ENCODE data around the gene EFCAB8. TPM values are rescaled to one million over a fixed set of nuclear protein-coding genes. Genes with fewer than 3 reads are reported as not detected.

EFCAB8 gene
- total RNA-seq, 4 donors from 2014 or later, result 0.13 to 0.78 TPM; not detected in 2

DNA sequence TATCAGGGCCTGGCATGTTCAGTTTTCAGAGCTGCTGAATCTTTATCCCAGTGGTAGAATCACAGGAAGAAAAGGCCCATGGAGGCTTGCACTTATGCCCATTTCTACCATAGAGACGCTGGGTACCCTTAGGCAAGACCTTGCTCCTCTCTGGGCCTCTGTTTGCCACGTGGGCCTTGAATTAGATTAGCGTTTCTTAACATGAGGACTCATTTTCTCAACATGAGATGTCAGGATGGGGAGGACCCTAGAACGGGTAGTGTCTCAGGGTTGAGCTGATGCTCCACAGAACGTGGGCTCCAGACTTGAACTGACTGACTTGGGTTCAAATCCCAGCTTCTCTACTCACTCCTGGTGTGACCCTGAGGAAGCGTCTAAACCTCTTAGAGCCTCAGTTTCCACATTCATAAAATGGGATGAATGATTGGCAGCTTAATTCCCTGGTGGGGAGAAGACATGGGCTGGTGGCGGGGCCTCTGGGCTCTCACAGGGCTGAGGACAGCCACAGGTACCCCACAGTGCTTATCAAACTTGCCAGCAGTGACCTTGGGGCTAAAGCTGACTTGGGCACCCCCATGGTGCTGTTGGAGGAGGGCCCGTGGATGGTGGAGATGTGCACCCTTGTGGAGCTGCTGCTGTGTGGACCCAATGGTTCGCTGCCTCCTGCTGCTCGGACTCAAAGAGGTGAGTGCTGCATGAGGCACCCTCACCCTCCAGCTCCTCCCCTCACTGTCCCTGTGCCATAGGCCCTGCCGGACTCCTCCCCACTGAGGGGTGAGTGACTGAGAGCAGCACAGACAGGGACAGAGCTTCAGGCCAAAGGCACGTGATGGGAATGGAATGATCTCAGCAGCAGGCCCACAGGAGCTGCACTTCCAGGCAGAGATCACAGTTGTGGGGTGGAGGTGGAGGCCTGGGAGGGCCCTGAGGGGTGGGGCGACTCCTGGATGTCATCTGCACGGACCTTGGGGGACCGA lies 117.3 kb downstream of the EFCAB8 start:
- Histone ChIP-seq H3K27ac (no peak overlapping the region), H3K9me3 (no peaks in the 10 kb centered on the region), H3K4me3 (no peak overlapping the region), H3K27me3 (peaks cover 16% of the 10 kb centered on the region), H3K4me1 (no peaks in the 10 kb centered on the region), H3K36me3 (no peaks in the 10 kb centered on the region)
- 82% methylated on average over 2 to 9 of the region's 15 CpGs for WGBS, 2 donors (ENCODE audit: low coverage in 1 of 2)
- no peak for ATAC-seq
- TF ChIP-seq, protein P1, sequence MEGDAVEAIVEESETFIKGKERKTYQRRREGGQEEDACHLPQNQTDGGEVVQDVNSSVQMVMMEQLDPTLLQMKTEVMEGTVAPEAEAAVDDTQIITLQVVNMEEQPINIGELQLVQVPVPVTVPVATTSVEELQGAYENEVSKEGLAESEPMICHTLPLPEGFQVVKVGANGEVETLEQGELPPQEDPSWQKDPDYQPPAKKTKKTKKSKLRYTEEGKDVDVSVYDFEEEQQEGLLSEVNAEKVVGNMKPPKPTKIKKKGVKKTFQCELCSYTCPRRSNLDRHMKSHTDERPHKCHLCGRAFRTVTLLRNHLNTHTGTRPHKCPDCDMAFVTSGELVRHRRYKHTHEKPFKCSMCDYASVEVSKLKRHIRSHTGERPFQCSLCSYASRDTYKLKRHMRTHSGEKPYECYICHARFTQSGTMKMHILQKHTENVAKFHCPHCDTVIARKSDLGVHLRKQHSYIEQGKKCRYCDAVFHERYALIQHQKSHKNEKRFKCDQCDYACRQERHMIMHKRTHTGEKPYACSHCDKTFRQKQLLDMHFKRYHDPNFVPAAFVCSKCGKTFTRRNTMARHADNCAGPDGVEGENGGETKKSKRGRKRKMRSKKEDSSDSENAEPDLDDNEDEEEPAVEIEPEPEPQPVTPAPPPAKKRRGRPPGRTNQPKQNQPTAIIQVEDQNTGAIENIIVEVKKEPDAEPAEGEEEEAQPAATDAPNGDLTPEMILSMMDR (IDR thresholded peaks at IDR 0.05), result no peak
- TF ChIP-seq POLR2AphosphoS5 (IDR thresholded peaks at IDR 0.05), result no peak
- no peak for TF ChIP-seq EP300 (IDR thresholded peaks at IDR 0.05)
- no peak for TF ChIP-seq POLR2A (IDR thresholded peaks at IDR 0.05)

DNA sequence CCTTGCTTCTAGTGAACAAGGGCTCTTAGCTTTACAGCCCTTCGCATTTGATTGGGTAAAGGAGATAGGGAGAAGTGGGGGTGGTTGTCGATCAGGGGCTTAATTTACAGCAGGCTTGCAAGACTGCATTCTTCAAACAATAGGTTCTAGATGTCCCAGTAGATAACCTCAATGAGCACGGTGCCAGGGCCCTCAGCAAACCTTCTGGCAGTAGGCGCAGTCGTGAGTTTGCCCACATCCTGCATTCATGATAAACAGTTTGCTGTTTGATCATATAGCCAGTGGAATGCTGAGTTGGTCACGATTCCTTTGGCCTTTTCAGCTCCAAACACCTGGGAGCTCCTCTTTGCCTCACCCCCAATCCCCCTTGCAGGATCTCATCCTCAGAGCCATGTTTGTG lies 118.0 kb downstream of the EFCAB8 start:
- no peak overlapping the region for H3K4me3 ChIP-seq
- no peaks in the 10 kb centered on the region for H3K36me3 ChIP-seq
- peaks cover 16% of the 10 kb centered on the region for H3K27me3 ChIP-seq
- 78 to 92% methylated on average over 3 to 6 of the region's 6 CpGs for WGBS, 2 donors (ENCODE audit: low coverage in 1 of 2)
- H3K9me3 ChIP-seq, result no peaks in the 10 kb centered on the region
- no peak overlapping the region for H3K27ac ChIP-seq
- TF ChIP-seq POLR2A (IDR thresholded peaks at IDR 0.05) (no peak), EP300 (IDR thresholded peaks at IDR 0.05) (no peak), POLR2AphosphoS5 (IDR thresholded peaks at IDR 0.05) (no peak)
- TF ChIP-seq, protein P1 (IDR thresholded peaks at IDR 0.05), result no peak
- H3K4me1 ChIP-seq, result no peaks in the 10 kb centered on the region
- ATAC-seq, result no peak

GRCh38 chr20:32977281-32978008 lies 118.7 kb downstream of the EFCAB8 start:
- H3K36me3 ChIP-seq, result no peaks in the 10 kb centered on the region
- peaks cover 0 to 3% (median 0%) of the 10 kb centered on the region in 3 donors for H3K4me1 ChIP-seq
- H3K9me3 ChIP-seq, result no peaks in the 10 kb centered on the region
- ATAC-seq, result no peak
- TF ChIP-seq, protein P1 (IDR thresholded peaks at IDR 0.05), result no peak
- WGBS, 2 donors (ENCODE audit: low coverage in 1 of 2), result no CpG with 5 or more reads among the region's 13 CpGs
- no peak overlapping the region for H3K27ac ChIP-seq
- H3K27me3 ChIP-seq, result peaks cover 16% of the 10 kb centered on the region
- H3K4me3 ChIP-seq, result no peak overlapping the region

DNA sequence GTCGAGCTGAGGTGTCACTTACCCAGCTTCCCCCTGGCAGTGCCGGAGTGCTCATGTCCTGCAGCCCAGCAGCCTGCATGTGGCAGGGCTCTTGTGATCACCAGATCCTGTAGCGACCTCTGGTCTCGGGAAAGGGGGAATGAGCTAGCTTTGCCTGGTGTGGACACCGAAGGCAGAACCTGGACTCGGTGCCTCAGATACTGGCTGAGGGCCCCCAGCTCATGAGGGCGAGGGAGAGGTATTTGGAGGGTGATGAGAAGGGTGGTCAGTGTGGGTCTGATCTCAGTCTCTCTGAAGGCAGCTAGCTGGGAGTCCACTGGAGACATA lies 119.2 kb downstream of the EFCAB8 start:
- TF ChIP-seq POLR2A (IDR thresholded peaks at IDR 0.05), result no peak
- TF ChIP-seq POLR2AphosphoS5 (IDR thresholded peaks at IDR 0.05), result no peak
- TF ChIP-seq, protein P1 (IDR thresholded peaks at IDR 0.05), result no peak
- no peak for TF ChIP-seq EP300 (IDR thresholded peaks at IDR 0.05)

More for the DNA sequence above, 119.2 kb downstream of the EFCAB8 start:
- Histone ChIP-seq H3K36me3 (no peaks in the 10 kb centered on the region), H3K27ac (no peak overlapping the region), H3K4me1 (peaks cover 0 to 8% (median 0%) of the 10 kb centered on the region in 3 donors), H3K9me3 (no peaks in the 10 kb centered on the region), H3K27me3 (peaks cover 16% of the 10 kb centered on the region), H3K4me3 (no peak overlapping the region)
- WGBS, 2 donors (ENCODE audit: low coverage in 1 of 2), result 83 to 100% methylated on average over 1 to 4 of the region's 7 CpGs
- no peak for ATAC-seq
